ENCODE measurements around the gene ATXN1.

Gene ATXN1

GRCh38 chr6:16521528-16521927, 239.7 kb downstream of the ATXN1 start:
- no peak for TF ChIP-seq CTCF (IDR thresholded peaks at IDR 0.05; ENCODE audit: low read depth, low read length, missing control alignments)
- no peak for DNase-seq (ENCODE audit: extremely low read depth, low read depth)
- H3K4me3 ChIP-seq (replicated peaks; ENCODE audit: low read depth, low read length), result no peak overlapping the region

GRCh38 chr6:16519265-16520242, 241.7 kb downstream of the ATXN1 start:
- no peak for TF ChIP-seq CTCF (IDR thresholded peaks at IDR 0.05; ENCODE audit: low read depth, low read length, missing control alignments)
- DNase-seq (ENCODE audit: extremely low read depth, low read depth), result no peak

GRCh38 chr6:16518265-16518664, 243.0 kb downstream of the ATXN1 start:
- DNase-seq (ENCODE audit: extremely low read depth, low read depth), result no peak
- no peak for TF ChIP-seq CTCF (IDR thresholded peaks at IDR 0.05; ENCODE audit: low read depth, low read length, missing control alignments)
- no peak overlapping the region for H3K4me3 ChIP-seq (replicated peaks; ENCODE audit: low read depth, low read length)

More at GRCh38 chr6:16519265-16520242, 241.7 kb downstream of the ATXN1 start:
- H3K4me3 ChIP-seq (replicated peaks; ENCODE audit: low read depth, low read length), result no peak overlapping the region

GRCh38 chr6:16514249-16514648, 247.0 kb downstream of the ATXN1 start:
- H3K4me3 ChIP-seq (replicated peaks; ENCODE audit: low read depth, low read length), result no peak overlapping the region
- DNase-seq (ENCODE audit: extremely low read depth, low read depth), result no peak
- peak; percentile 55 for TF ChIP-seq CTCF (IDR thresholded peaks at IDR 0.05; ENCODE audit: low read depth, low read length, missing control alignments)

- DNase-seq (ENCODE audit: extremely low read depth, low read depth), result no peak
- no peak for TF ChIP-seq CTCF (IDR thresholded peaks at IDR 0.05; ENCODE audit: low read depth, low read length, missing control alignments)
- H3K4me3 ChIP-seq (replicated peaks; ENCODE audit: low read depth, low read length), result no peak overlapping the region
These were observed 248.5 kb downstream of the ATXN1 start for GRCh38 chr6:16512544-16513290.

- H3K4me3 ChIP-seq (replicated peaks; ENCODE audit: low read depth, low read length), result no peak overlapping the region
- no peak for DNase-seq (ENCODE audit: extremely low read depth, low read depth)
- TF ChIP-seq CTCF (IDR thresholded peaks at IDR 0.05; ENCODE audit: low read depth, low read length, missing control alignments), result no peak
These were observed 249.4 kb downstream of the ATXN1 start for GRCh38 chr6:16511723-16512489.

All from HFF-Myc (cell line).